Upper lobe of right lung (tissue), 1 donor: ENCODE data around the gene DNMT3A. TPM values are rescaled to one million over a fixed set of nuclear protein-coding genes. Genes with fewer than 3 reads are reported as not detected.
A peak's percentile ranks its signal among the peaks of the same experiment; 100 is the strongest.

Experiments used
- ATAC-seq: fragments of 200-7000 bp; cut with Tn5 transposase; one replicate; pipeline ENCODE4 v1.9.1; 2020; ENCODE audit warnings: mild to moderate bottlenecking, moderate library complexity
- DNase-seq: peaks from one replicate; pipeline ENCODE4 v3.0.0-alpha.2; 2020
- H3K27ac ChIP-seq: fragments of 200-600 bp; one replicate; pipeline ENCODE4 v1.8.0; 2022
- H3K27me3 ChIP-seq: fragments of 200-600 bp; one replicate; pipeline ENCODE4 v1.8.0; 2022; ENCODE audit warnings: mild to moderate bottlenecking
- H3K36me3 ChIP-seq: fragments of 200-600 bp; one replicate; pipeline ENCODE4 v1.8.0; 2022
- H3K4me1 ChIP-seq: fragments of 200-600 bp; one replicate; pipeline ENCODE4 v1.8.0; 2022
- H3K4me3 ChIP-seq: fragments of 200-600 bp; one replicate; pipeline ENCODE4 v1.8.0; 2022; ENCODE audit warnings: mild to moderate bottlenecking
- H3K9me3 ChIP-seq: fragments of 200-600 bp; one replicate; pipeline ENCODE4 v1.8.0; 2022
- CTCF ChIP-seq: fragments of 200-600 bp; IDR thresholded peaks from one replicate; pipeline ENCODE4 v1.8.0; 2022; ENCODE audit warnings: antibody characterized with exemption
- intact Hi-C: fragments of 100-400 bp; cut with DNase I; formaldehyde crosslinking; loops from one replicate; pipeline ENCODE4 v1.11.0; 2022
- total RNA-seq: library from RNA; stranded (reverse); fragmentation: NEBNext Ultra II Directional; extraction: Animal tissue kit (Norgen Biotek cat#: 25700); gene quantifications from one replicate; pipeline ENCODE4 v1.2.1, GENCODE V29; 2021
- donor health status: DM: no; HTN: yes; CAD: no; lungs with severe emphysema.

The DNMT3A gene
- total RNA-seq, 1 donor from 2014 or later: 31.3 TPM

GRCh38 chr2:25371253-25372241 is 29.8 kb upstream of the DNMT3A start:
- ATAC-seq: no peak
- Histone ChIP-seq H3K4me1 (peaks cover 4% of the 10 kb centered on the region), H3K36me3 (no peaks in the 10 kb centered on the region), H3K4me3 (no peak overlapping the region), H3K27me3 (no peaks in the 10 kb centered on the region), H3K27ac (no peak overlapping the region), H3K9me3 (no peaks in the 10 kb centered on the region)
- intact Hi-C loops: no loop called here
- DNase-seq: peak; percentile 53
- no peak for TF ChIP-seq CTCF

GRCh38 chr2:25369876-25370275 is 28.2 kb upstream of the DNMT3A start:
- DNase-seq (peak; percentile 17), ATAC-seq (no peak)
- intact Hi-C loops: no loop called here
- Histone ChIP-seq H3K36me3 (no peaks in the 10 kb centered on the region), H3K27me3 (no peaks in the 10 kb centered on the region), H3K4me1 (no peaks in the 10 kb centered on the region), H3K27ac (no peak overlapping the region), H3K4me3 (no peak overlapping the region), H3K9me3 (no peaks in the 10 kb centered on the region)
- no peak for TF ChIP-seq CTCF

GRCh38 chr2:25369439-25369838 is 27.7 kb upstream of the DNMT3A start:
- Histone ChIP-seq H3K9me3 (no peaks in the 10 kb centered on the region), H3K36me3 (no peaks in the 10 kb centered on the region), H3K4me1 (no peaks in the 10 kb centered on the region), H3K27me3 (no peaks in the 10 kb centered on the region), H3K4me3 (no peak overlapping the region), H3K27ac (no peak overlapping the region)
- intact Hi-C loops: no loop called here
- no peak for ATAC-seq
- DNase-seq: no peak
- TF ChIP-seq CTCF: no peak

- Histone ChIP-seq H3K36me3 (no peaks in the 10 kb centered on the region), H3K9me3 (no peaks in the 10 kb centered on the region), H3K4me3 (no peak overlapping the region), H3K4me1 (no peaks in the 10 kb centered on the region), H3K27ac (no peak overlapping the region), H3K27me3 (no peaks in the 10 kb centered on the region)
- peak; percentile 31 for DNase-seq
- intact Hi-C loops: no loop called here
- ATAC-seq: no peak
- TF ChIP-seq CTCF: no peak
These were observed 26.9 kb upstream of the DNMT3A start for GRCh38 chr2:25368660-25369059.

- no peak overlapping the region for H3K4me3 ChIP-seq
- no peak overlapping the region for H3K27ac ChIP-seq
- no peak for TF ChIP-seq CTCF
- DNase-seq: no peak
- no peaks in the 10 kb centered on the region for H3K27me3 ChIP-seq
- no peaks in the 10 kb centered on the region for H3K9me3 ChIP-seq
- H3K4me1 ChIP-seq: no peaks in the 10 kb centered on the region
- ATAC-seq: no peak
- no peaks in the 10 kb centered on the region for H3K36me3 ChIP-seq
- intact Hi-C loops: no loop called here
These were observed 25.6 kb upstream of the DNMT3A start for GRCh38 chr2:25367296-25367695.
